ENCODE measurements around the gene NUBP1. TPM values are rescaled to one million over a fixed set of nuclear protein-coding genes. Genes with fewer than 3 reads are reported as not detected.

The NUBP1 gene
- total and polyA plus RNA-seq, 9 of the 15 experiments (the other 6 are each of a cell fraction or from before 2014, with no cell fraction given) = 17.2 to 55.1 (median 35.6) TPM

DNA sequence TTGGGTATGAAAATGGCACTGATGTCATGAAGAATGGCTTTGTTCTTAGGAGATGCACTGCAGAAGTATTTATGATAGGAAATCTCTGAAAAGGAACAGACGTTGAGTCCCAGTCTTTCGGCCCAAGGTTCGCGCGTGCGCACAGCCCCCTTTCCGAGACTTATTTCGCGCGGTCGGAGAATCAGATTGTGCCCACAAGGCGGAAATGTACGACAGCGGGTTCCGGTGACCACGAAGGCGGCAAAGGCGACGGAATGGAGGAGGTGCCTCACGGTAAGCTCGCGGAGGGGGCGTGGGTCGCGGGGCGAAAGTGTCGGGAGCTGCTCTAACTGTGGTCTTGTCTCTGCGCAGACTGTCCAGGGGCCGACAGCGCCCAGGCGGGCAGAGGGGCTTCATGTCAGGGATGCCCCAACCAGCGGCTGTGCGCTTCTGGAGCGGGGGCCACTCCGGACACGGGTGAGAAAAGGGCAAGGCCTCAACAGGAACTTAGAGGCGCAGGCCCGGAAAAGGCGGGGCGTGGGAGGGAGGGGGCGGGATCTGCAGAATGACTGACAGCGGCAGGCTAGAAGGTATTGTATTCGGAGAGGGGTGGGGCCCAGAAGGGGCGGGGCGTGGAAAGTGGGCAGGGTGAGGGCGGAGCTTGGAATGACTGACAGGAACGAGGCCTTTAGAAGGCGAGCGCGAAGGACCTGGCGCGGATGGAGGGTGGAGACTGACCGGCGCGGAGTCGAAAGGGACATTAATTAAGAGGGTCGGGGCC lies at the start of gene NUBP1 (continued):
- TF ChIP-seq, protein P1, sequence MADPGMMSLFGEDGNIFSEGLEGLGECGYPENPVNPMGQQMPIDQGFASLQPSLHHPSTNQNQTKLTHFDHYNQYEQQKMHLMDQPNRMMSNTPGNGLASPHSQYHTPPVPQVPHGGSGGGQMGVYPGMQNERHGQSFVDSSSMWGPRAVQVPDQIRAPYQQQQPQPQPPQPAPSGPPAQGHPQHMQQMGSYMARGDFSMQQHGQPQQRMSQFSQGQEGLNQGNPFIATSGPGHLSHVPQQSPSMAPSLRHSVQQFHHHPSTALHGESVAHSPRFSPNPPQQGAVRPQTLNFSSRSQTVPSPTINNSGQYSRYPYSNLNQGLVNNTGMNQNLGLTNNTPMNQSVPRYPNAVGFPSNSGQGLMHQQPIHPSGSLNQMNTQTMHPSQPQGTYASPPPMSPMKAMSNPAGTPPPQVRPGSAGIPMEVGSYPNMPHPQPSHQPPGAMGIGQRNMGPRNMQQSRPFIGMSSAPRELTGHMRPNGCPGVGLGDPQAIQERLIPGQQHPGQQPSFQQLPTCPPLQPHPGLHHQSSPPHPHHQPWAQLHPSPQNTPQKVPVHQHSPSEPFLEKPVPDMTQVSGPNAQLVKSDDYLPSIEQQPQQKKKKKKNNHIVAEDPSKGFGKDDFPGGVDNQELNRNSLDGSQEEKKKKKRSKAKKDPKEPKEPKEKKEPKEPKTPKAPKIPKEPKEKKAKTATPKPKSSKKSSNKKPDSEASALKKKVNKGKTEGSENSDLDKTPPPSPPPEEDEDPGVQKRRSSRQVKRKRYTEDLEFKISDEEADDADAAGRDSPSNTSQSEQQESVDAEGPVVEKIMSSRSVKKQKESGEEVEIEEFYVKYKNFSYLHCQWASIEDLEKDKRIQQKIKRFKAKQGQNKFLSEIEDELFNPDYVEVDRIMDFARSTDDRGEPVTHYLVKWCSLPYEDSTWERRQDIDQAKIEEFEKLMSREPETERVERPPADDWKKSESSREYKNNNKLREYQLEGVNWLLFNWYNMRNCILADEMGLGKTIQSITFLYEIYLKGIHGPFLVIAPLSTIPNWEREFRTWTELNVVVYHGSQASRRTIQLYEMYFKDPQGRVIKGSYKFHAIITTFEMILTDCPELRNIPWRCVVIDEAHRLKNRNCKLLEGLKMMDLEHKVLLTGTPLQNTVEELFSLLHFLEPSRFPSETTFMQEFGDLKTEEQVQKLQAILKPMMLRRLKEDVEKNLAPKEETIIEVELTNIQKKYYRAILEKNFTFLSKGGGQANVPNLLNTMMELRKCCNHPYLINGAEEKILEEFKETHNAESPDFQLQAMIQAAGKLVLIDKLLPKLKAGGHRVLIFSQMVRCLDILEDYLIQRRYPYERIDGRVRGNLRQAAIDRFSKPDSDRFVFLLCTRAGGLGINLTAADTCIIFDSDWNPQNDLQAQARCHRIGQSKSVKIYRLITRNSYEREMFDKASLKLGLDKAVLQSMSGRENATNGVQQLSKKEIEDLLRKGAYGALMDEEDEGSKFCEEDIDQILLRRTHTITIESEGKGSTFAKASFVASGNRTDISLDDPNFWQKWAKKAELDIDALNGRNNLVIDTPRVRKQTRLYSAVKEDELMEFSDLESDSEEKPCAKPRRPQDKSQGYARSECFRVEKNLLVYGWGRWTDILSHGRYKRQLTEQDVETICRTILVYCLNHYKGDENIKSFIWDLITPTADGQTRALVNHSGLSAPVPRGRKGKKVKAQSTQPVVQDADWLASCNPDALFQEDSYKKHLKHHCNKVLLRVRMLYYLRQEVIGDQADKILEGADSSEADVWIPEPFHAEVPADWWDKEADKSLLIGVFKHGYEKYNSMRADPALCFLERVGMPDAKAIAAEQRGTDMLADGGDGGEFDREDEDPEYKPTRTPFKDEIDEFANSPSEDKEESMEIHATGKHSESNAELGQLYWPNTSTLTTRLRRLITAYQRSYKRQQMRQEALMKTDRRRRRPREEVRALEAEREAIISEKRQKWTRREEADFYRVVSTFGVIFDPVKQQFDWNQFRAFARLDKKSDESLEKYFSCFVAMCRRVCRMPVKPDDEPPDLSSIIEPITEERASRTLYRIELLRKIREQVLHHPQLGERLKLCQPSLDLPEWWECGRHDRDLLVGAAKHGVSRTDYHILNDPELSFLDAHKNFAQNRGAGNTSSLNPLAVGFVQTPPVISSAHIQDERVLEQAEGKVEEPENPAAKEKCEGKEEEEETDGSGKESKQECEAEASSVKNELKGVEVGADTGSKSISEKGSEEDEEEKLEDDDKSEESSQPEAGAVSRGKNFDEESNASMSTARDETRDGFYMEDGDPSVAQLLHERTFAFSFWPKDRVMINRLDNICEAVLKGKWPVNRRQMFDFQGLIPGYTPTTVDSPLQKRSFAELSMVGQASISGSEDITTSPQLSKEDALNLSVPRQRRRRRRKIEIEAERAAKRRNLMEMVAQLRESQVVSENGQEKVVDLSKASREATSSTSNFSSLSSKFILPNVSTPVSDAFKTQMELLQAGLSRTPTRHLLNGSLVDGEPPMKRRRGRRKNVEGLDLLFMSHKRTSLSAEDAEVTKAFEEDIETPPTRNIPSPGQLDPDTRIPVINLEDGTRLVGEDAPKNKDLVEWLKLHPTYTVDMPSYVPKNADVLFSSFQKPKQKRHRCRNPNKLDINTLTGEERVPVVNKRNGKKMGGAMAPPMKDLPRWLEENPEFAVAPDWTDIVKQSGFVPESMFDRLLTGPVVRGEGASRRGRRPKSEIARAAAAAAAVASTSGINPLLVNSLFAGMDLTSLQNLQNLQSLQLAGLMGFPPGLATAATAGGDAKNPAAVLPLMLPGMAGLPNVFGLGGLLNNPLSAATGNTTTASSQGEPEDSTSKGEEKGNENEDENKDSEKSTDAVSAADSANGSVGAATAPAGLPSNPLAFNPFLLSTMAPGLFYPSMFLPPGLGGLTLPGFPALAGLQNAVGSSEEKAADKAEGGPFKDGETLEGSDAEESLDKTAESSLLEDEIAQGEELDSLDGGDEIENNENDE (IDR thresholded peaks at IDR 0.05; ENCODE audit: low read depth, low read length) = no peak
- TF ChIP-seq ZBTB8A (IDR thresholded peaks at IDR 0.05; ENCODE audit: partially characterized antibody) (no peak), ZBTB17 (CRISPR knock-in tag; IDR thresholded peaks at IDR 0.05) (peak; percentile 19; the same call in 1 of the 2 replicates), FOXJ2 (tag; IDR thresholded peaks at IDR 0.05) (no peak), ZBTB5 (IDR thresholded peaks at IDR 0.05) (no peak), SIRT6 (IDR thresholded peaks at IDR 0.05; ENCODE audit: low read depth, low read length) (no peak), NEUROD1 (IDR thresholded peaks at IDR 0.05; ENCODE audit: borderline replicate concordance, low read depth, low read length, partially characterized antibody) (no peak), HMGN3 (IDR thresholded peaks at IDR 0.05; ENCODE audit: borderline replicate concordance, extremely low read depth, insufficient read length, low read depth, low read length) (peak; percentile 78), DMBX1 (CRISPR knock-in tag; IDR thresholded peaks at IDR 0.05; ENCODE audit: borderline replicate concordance) (no peak; the same call in 1 of the 2 replicates), MED1 (CRISPR knock-in tag; IDR thresholded peaks at IDR 0.05; ENCODE audit: borderline replicate concordance) (no peak), TGIF2 (CRISPR knock-in tag; IDR thresholded peaks at IDR 0.05) (no peak), DIDO1 (tag; IDR thresholded peaks at IDR 0.05; ENCODE audit: low read depth) (peak; percentile 57; the same call in 1 of the 2 replicates), ZNF274 (IDR thresholded peaks at IDR 0.05; ENCODE audit: borderline replicate concordance, low read depth, low read length) (no peak), FUS (optimal IDR thresholded peaks at IDR 0.05; ENCODE audit: low read depth, low read length) (no peak)

All from K562 (cell line).